ENCODE data around the gene UNC5C.
A peak's percentile ranks its signal among the peaks of the same experiment; 100 is the strongest.

The UNC5C gene

DNA sequence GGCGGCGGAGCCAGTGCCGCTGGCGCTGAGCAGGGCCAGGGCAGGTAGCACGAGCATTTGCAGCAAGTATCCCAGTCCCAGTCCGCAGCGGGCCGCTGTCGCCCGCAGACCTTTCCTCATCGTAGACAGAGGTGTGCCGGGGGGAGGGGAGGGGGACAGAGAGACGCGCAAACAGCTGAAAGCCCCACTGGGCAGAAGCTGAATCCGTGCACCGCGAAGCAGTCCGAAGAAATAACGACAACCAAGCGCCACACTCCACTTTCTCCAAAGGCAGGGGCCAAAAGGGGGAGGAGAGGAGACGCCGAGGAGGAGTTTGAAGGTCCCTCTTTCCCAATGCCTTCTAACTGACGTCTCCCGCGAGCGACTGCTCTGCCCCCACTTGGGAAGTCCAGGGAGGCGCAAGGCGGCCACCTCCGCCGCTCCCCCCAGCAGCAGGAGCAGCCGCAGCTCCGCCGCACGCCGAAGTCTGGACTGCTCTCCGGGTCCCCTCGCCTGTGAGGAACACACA is at the start of gene UNC5C:
TSS of gene UNC5C (minus strand) at position 236 of the 508 bp plus-strand sequence.
- no peak for ATAC-seq (ENCODE audit: low read depth)

DNA sequence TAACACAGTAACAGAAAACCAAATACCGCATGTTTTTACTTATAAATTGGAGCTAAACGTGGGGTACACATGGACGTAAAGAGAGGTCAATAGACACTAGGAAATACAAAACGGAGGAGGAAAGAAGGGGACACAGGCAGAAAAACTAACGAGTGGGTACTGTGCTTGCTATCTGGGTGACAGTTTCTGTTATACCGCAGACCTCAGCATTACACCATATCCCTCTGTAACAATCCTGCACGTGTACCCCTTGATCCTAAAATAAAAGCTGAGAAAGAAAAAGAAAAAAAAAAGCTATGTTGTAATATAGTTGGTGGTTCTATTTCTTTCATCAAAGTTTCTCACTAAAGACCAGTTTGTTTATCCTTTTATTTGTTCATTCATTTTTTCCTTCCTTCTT is 47.9 kb upstream of the UNC5C start:
- Mint-ChIP-seq H3K4me1 (no peaks in the 10 kb centered on the region), H3K9me3 (peaks cover 1% of the 10 kb centered on the region), H3K36me3 (no peaks in the 10 kb centered on the region), H3K4me3 (no peak overlapping the region), H3K27me3 (no peaks in the 10 kb centered on the region), H3K27ac (no peak overlapping the region)
- no peak for DNase-seq (ENCODE audit: low spot score in 2 of 2)
- no peak for ATAC-seq (ENCODE audit: low read depth)

More for the DNA sequence above, at the start of gene UNC5C:
- no peak for DNase-seq (ENCODE audit: low spot score in 2 of 2)
- H3K27me3 Mint-ChIP-seq: peaks cover 5% of the 10 kb centered on the region
- peak within 1 kb of the TSS; percentile 28 for H3K4me3 Mint-ChIP-seq
- H3K4me1 Mint-ChIP-seq: peaks cover 2% of the 10 kb centered on the region
- H3K9me3 Mint-ChIP-seq: no peaks in the 10 kb centered on the region
- no peaks in the 10 kb centered on the region for H3K36me3 Mint-ChIP-seq
- no peak within 1 kb of the TSS for H3K27ac Mint-ChIP-seq

DNA sequence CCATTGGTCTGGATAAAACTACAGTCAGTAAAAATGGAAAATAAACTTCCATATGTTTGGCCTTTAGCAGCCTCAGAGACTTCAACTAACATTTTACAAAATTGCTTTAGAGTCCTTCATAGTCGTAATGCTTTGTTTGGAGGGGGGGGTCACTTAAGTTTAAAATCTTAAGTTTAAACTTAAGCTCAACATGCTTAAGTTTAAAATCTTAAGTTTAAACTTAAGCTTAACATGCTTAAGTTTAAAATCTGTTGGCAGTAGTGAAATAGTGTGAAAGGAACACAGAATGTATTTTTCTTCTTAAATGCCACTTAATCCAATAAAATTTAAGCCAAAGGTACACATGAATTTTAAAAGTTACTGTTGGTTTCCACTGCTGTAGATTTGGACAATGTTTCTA is 45.9 kb upstream of the UNC5C start:
- Mint-ChIP-seq H3K36me3 (no peaks in the 10 kb centered on the region), H3K4me1 (no peaks in the 10 kb centered on the region), H3K4me3 (no peak overlapping the region), H3K9me3 (peaks cover 1% of the 10 kb centered on the region), H3K27me3 (no peaks in the 10 kb centered on the region), H3K27ac (no peak overlapping the region)
- ATAC-seq (ENCODE audit: low read depth) (no peak), DNase-seq (ENCODE audit: low spot score in 2 of 2) (no peak)

DNA sequence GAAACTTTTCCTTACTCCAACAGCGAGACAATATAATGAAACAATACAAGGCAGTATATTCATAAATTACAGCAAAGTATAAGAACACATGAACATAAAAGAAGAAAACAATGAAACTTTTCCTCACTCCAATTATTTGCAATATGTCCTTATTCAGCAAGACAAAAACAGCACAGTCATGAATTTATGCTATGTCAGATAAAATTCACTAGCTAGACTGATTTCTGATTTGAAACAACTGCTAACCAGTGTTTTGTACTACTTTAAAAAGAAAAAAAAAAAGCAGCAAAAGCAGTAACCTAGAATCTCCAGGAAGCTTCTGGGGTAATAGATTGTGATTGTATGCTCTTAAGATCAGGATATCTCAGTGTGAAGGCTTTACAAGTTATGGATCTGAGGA is 45.2 kb upstream of the UNC5C start:
- Mint-ChIP-seq H3K27ac (no peak overlapping the region), H3K36me3 (no peaks in the 10 kb centered on the region), H3K9me3 (peaks cover 1% of the 10 kb centered on the region), H3K4me3 (no peak overlapping the region), H3K4me1 (no peaks in the 10 kb centered on the region), H3K27me3 (no peaks in the 10 kb centered on the region)
- DNase-seq (ENCODE audit: low spot score in 2 of 2): no peak
- no peak for ATAC-seq (ENCODE audit: low read depth)

DNA sequence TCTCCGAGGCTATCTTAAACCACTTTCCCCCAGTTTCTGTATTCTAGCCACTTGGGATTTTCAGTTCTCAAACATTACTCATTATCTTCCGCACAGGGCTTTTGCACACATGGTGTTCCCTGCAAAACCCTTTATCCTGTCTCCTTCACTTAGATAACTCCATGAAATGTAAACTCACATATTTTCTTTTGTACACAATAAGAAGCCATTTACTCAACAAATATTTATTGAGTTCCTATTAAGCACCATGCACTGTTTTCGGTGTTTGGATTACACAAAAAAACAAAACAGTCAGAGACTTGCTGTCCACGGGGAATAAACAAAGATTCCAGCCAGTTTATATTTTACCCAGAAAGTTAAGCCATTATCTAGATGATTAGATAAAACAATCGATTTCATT is 42.5 kb upstream of the UNC5C start:
- H3K36me3 Mint-ChIP-seq: no peaks in the 10 kb centered on the region
- ATAC-seq (ENCODE audit: low read depth): no peak
- H3K4me3 Mint-ChIP-seq: no peak overlapping the region
- no peaks in the 10 kb centered on the region for H3K27me3 Mint-ChIP-seq
- peaks cover 1% of the 10 kb centered on the region for H3K9me3 Mint-ChIP-seq
- no peaks in the 10 kb centered on the region for H3K4me1 Mint-ChIP-seq
- no peak overlapping the region for H3K27ac Mint-ChIP-seq
- DNase-seq (ENCODE audit: low spot score in 2 of 2): no peak

DNA sequence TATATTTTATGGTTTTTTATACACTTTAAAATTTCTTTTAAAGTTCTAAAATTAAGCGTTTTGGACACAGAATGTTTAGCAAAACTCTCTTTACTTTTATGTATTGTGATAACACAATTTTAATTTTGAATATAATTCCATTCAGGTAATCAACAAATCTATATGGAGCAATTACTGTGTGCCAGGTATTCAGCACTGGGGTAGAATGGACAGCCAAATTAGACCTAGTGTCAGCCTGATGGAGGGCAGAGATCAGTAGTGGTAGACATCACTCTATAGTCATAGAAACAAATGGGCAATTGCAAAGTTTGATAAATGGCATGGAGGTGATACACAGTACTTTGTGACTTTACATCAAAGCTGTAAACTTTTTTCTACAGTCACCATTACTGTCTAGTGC is 41.8 kb upstream of the UNC5C start:
- H3K4me3 Mint-ChIP-seq: no peak overlapping the region
- H3K36me3 Mint-ChIP-seq: no peaks in the 10 kb centered on the region
- no peaks in the 10 kb centered on the region for H3K4me1 Mint-ChIP-seq
- peaks cover 1% of the 10 kb centered on the region for H3K9me3 Mint-ChIP-seq
- DNase-seq (ENCODE audit: low spot score in 2 of 2) (no peak), ATAC-seq (ENCODE audit: low read depth) (no peak)
- H3K27ac Mint-ChIP-seq: no peak overlapping the region
- no peaks in the 10 kb centered on the region for H3K27me3 Mint-ChIP-seq

DNA sequence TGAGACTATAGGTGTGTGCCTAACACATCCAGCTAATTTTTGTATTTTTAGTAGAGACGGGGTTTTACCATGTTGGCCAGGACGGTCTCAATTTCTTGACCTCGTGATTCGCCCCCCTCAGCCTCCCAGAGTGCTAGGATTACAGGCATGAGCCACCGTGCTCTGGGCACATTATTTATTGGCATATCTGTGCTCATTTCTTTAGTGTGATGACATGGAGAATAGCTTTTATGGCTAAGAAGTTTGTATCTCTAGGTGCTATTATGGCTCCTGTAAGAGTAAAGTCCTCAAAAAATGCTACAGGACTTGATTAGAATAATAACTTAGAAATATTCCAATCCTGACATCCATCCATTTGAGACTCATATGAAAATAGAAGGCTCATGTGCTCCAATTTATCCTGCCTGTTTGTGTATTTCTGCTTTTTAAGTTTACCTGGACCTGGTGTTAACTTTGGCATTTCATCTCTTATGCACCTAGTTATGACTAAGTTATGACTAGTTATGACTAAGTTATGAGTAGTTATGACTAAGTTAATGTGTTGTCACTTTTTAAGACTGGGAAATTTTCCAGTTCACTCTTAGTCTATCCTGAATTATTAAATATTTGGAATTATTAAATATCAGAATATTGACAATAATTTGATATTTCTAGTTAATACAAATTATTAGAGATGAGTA is 36.4 kb upstream of the UNC5C start:
- Mint-ChIP-seq H3K27ac (no peak overlapping the region), H3K27me3 (no peaks in the 10 kb centered on the region), H3K4me3 (no peak overlapping the region), H3K36me3 (no peaks in the 10 kb centered on the region), H3K4me1 (no peaks in the 10 kb centered on the region), H3K9me3 (peaks cover 4% of the 10 kb centered on the region)
- DNase-seq (ENCODE audit: low spot score in 2 of 2) (no peak), ATAC-seq (ENCODE audit: low read depth) (no peak)

DNA sequence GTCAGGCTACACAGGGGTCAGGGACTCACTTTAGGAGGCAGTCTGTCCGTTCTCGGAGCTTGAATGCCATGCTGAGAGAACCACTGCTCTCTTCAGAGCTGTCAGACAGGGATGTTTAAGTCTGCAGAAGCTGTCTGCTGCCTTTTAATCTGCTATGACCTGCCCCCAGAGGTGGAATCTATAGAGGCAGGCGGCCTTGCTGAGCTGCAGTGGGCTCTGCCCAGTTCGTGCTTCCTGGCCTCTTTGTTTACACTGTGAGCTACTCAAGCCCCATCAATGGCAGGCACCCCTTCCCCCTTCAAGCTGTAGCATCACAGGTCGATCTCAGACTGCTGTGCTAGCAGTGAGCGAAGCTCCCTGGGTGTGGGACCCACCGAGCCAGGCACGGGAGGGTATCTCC is 31.5 kb upstream of the UNC5C start:
- no peaks in the 10 kb centered on the region for H3K27me3 Mint-ChIP-seq
- DNase-seq (ENCODE audit: low spot score in 2 of 2): no peak
- H3K36me3 Mint-ChIP-seq: no peaks in the 10 kb centered on the region
- peaks cover 21% of the 10 kb centered on the region for H3K9me3 Mint-ChIP-seq
- H3K27ac Mint-ChIP-seq: no peak overlapping the region
- H3K4me3 Mint-ChIP-seq: no peak overlapping the region
- ATAC-seq (ENCODE audit: low read depth): no peak
- no peaks in the 10 kb centered on the region for H3K4me1 Mint-ChIP-seq

DNA sequence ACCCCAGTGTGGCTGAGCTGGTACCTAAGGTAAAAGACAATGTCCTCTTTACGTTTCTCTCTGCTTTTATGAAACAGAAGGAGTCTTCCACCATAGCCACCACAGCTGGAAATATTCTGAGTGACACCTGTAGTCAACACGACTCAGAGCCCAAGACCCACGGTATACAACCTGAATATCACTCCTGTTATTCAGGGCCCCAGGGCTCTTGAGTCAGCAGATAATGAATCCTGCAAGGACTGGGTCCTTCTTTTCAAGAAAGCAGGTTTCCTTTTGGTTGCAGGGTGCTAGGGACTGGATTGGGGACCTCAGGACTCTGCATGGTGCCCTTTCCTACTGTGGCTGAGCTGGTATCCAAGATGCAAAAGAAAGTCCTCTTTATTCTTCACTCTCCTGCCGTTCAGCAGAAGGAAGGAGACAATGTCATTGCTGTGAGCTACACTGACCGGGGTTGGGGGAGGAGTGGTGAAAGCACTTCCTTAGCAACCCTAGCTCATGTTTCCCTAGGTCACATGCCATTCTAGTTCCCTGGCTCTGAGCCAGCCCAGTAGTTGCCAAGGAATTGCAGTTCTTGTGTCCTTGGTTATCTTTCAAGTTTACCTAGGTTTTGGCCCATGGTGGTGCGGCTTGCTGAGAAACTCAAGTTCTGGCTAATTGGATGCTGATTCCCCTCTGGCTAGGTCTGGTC is 23.7 kb upstream of the UNC5C start:
- no peak for DNase-seq (ENCODE audit: low spot score in 2 of 2)
- H3K4me3 Mint-ChIP-seq: no peak overlapping the region
- no peak overlapping the region for H3K27ac Mint-ChIP-seq
- H3K9me3 Mint-ChIP-seq: peaks cover 16% of the 10 kb centered on the region
- H3K27me3 Mint-ChIP-seq: no peaks in the 10 kb centered on the region
- no peaks in the 10 kb centered on the region for H3K36me3 Mint-ChIP-seq
- H3K4me1 Mint-ChIP-seq: no peaks in the 10 kb centered on the region
- ATAC-seq (ENCODE audit: low read depth): no peak

DNA sequence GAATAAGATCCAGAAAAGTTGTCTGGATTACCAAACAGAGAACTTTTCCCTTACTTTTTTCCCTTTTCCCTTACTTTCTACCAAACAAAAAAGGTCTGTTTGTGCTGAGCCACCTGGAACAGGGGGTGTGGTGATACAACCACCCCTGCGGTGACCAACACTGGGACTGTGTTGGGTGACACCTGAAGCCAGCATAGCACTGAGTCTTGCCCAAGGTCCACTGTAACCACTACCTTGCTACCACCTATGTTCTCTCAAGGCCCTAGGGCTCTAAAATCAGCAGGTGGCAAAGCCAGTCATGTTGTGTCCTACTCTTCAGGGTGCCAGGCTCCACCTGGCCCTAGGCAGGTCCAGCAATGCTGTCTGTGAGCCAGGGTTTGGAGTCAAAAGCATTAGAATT is 22.8 kb upstream of the UNC5C start:
- peaks cover 16% of the 10 kb centered on the region for H3K9me3 Mint-ChIP-seq
- DNase-seq (ENCODE audit: low spot score in 2 of 2): no peak
- no peaks in the 10 kb centered on the region for H3K4me1 Mint-ChIP-seq

DNA sequence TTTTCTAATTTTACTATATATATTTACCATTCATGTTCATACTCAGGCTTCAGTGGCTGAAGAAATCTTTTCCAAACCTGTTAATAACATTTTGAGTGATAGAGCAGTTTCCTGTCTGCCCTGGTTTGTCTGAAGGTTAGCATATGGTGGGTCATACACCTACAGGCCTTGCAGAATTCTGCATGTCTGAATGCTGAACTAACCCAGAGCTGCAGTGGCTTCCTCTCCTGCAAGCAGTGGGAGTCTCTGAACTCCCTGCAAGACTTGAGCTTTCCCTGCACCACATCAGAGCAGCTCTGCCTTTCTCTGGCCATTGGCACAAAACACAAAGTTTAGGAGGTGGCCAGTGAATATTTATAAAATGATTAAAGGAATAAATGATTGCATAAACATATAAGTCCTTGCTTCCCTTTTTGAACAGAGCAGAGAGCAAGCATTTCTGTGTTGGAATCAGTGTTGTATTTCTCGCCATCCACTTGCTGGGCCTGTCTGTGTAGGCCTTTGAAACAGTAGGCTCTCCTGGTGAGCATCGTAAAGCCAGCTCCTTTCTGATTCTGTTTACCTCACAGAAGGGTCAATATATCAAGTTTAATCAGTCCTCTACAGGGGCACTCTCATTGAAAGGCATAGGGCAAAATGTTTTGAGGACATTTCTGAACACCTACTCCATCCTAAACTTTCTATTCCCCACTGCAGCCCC is 15.0 kb upstream of the UNC5C start:
- Mint-ChIP-seq H3K36me3 (no peaks in the 10 kb centered on the region), H3K4me1 (no peaks in the 10 kb centered on the region), H3K4me3 (no peak overlapping the region), H3K27me3 (no peaks in the 10 kb centered on the region), H3K27ac (no peak overlapping the region), H3K9me3 (peaks cover 6% of the 10 kb centered on the region)
- ATAC-seq (ENCODE audit: low read depth) (no peak), DNase-seq (ENCODE audit: low spot score in 2 of 2) (no peak)

More for the DNA sequence above, 22.8 kb upstream of the UNC5C start:
- Mint-ChIP-seq H3K36me3 (no peaks in the 10 kb centered on the region), H3K4me3 (no peak overlapping the region), H3K27ac (no peak overlapping the region), H3K27me3 (no peaks in the 10 kb centered on the region)
- ATAC-seq (ENCODE audit: low read depth): no peak

DNA sequence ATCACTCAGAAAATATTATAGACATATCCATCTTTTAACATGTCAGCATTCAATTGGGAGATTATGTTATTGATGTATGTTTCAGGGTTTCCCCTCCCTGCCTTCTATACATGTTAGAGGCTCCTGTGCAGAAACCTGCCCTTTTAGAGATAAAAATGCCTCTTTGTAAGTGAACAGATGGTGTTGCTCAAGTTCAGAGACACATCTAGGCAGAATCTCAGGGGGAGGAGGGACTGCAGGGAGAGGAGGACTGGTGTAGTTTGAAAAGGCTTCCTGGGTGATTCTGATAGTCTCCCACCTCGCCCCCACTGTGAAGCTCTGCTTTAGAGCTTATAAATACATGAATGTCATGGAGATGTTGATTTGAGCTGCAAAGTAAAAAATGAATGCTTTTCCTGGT is 12.0 kb upstream of the UNC5C start:
- Mint-ChIP-seq H3K27me3 (no peaks in the 10 kb centered on the region), H3K27ac (no peak overlapping the region), H3K36me3 (no peaks in the 10 kb centered on the region), H3K4me3 (no peak overlapping the region), H3K9me3 (peaks cover 8% of the 10 kb centered on the region), H3K4me1 (no peaks in the 10 kb centered on the region)
- ATAC-seq (ENCODE audit: low read depth) (no peak), DNase-seq (ENCODE audit: low spot score in 2 of 2) (no peak)

DNA sequence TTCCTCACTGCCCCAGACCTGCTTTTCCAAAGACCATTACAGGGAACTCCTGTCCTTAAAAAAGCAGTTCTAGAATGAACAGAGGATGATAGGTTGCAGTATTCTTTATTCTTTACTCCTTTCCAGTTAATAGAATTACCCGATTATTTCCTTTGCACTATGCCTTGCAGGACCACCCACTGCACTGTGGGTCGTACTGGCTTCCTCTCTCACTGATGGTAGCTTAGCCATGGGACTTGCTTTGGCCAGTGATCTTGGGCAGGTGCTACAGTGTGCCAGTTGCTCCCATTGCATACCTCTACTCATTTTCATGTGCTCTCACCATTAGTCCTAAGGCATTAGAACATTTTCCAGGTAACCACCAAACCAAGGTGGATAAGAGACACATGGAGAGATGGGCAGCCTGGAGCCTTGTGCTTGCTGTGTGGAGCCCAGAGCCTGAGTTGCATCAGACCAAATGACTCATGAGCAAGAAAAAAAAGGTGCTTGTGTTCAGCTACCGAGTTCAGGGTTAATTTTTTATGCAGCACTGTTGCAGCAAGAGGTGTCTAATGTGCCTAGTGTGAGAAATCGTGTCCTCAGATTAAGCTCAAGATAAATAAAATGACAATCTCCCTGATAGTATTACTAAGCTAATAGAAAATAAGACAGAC is 7.6 kb upstream of the UNC5C start:
- Mint-ChIP-seq H3K27me3 (no peaks in the 10 kb centered on the region), H3K9me3 (peaks cover 2% of the 10 kb centered on the region), H3K36me3 (no peaks in the 10 kb centered on the region), H3K4me1 (no peaks in the 10 kb centered on the region), H3K4me3 (no peak overlapping the region), H3K27ac (no peak overlapping the region)
- ATAC-seq (ENCODE audit: low read depth) (no peak), DNase-seq (ENCODE audit: low spot score in 2 of 2) (no peak)

DNA sequence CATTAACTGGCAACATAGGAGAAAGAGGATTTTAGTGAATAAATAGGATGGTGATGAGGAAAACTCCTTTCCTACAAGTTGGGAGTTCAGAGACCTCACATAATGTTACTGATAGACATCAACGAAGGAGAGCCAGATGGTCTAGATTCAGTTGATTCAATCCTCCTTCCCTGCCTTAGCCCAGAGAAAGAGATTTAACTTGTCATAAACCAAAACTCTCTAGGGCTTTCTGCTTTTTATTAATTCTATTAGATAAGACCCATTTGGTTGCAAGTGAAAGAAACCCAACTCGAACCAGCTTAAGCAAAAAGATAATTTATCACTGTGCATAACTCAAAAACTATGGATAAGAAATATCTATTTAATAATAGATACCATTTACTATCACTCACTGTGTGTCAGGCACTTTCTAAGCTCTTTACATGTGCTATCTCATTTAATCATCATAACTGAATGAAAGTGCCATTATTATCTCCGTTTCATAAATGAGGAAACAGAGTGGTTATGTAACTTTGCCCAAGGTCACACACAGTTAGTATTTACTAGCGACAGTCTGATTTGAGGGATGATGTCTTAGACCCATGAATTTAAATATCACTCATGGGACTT is 4.3 kb upstream of the UNC5C start:
- no peak for DNase-seq (ENCODE audit: low spot score in 2 of 2)
- no peak overlapping the region for H3K4me3 Mint-ChIP-seq
- no peaks in the 10 kb centered on the region for H3K9me3 Mint-ChIP-seq
- peaks cover 2% of the 10 kb centered on the region for H3K4me1 Mint-ChIP-seq
- peaks cover 5% of the 10 kb centered on the region for H3K27me3 Mint-ChIP-seq
- no peak overlapping the region for H3K27ac Mint-ChIP-seq
- no peak for ATAC-seq (ENCODE audit: low read depth)
- no peaks in the 10 kb centered on the region for H3K36me3 Mint-ChIP-seq

Data from memory B cell (primary cell).